ENCODE results near the gene CCND3. TPM values are rescaled to one million over a fixed set of nuclear protein-coding genes. Genes with fewer than 3 reads are reported as not detected.

The CCND3 gene
- total and polyA plus RNA-seq, 10 of the 15 experiments (the other 5 are each of a cell fraction or from before 2014, with no cell fraction given): 6.0 to 86.4 (median 31.5) TPM

GRCh38 chr6:41960028-41960427 lies 18.4 kb upstream of the CCND3 start (continued):
- TF ChIP-seq, protein P1, sequence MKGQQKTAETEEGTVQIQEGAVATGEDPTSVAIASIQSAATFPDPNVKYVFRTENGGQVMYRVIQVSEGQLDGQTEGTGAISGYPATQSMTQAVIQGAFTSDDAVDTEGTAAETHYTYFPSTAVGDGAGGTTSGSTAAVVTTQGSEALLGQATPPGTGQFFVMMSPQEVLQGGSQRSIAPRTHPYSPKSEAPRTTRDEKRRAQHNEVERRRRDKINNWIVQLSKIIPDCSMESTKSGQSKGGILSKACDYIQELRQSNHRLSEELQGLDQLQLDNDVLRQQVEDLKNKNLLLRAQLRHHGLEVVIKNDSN (IDR thresholded peaks at IDR 0.05; ENCODE audit: borderline replicate concordance, extremely low read length, insufficient read depth, low read depth, low read length): no peak
- no peak for TF ChIP-seq E4F1 (IDR thresholded peaks at IDR 0.05; ENCODE audit: borderline replicate concordance, partially characterized antibody)
- TF ChIP-seq, protein P2, sequence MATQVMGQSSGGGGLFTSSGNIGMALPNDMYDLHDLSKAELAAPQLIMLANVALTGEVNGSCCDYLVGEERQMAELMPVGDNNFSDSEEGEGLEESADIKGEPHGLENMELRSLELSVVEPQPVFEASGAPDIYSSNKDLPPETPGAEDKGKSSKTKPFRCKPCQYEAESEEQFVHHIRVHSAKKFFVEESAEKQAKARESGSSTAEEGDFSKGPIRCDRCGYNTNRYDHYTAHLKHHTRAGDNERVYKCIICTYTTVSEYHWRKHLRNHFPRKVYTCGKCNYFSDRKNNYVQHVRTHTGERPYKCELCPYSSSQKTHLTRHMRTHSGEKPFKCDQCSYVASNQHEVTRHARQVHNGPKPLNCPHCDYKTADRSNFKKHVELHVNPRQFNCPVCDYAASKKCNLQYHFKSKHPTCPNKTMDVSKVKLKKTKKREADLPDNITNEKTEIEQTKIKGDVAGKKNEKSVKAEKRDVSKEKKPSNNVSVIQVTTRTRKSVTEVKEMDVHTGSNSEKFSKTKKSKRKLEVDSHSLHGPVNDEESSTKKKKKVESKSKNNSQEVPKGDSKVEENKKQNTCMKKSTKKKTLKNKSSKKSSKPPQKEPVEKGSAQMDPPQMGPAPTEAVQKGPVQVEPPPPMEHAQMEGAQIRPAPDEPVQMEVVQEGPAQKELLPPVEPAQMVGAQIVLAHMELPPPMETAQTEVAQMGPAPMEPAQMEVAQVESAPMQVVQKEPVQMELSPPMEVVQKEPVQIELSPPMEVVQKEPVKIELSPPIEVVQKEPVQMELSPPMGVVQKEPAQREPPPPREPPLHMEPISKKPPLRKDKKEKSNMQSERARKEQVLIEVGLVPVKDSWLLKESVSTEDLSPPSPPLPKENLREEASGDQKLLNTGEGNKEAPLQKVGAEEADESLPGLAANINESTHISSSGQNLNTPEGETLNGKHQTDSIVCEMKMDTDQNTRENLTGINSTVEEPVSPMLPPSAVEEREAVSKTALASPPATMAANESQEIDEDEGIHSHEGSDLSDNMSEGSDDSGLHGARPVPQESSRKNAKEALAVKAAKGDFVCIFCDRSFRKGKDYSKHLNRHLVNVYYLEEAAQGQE (IDR thresholded peaks at IDR 0.05; ENCODE audit: low read depth, low read length): no peak
- TF ChIP-seq, protein P3, sequence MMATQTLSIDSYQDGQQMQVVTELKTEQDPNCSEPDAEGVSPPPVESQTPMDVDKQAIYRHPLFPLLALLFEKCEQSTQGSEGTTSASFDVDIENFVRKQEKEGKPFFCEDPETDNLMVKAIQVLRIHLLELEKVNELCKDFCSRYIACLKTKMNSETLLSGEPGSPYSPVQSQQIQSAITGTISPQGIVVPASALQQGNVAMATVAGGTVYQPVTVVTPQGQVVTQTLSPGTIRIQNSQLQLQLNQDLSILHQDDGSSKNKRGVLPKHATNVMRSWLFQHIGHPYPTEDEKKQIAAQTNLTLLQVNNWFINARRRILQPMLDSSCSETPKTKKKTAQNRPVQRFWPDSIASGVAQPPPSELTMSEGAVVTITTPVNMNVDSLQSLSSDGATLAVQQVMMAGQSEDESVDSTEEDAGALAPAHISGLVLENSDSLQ (IDR thresholded peaks at IDR 0.05): no peak
- TF ChIP-seq, protein P4, sequence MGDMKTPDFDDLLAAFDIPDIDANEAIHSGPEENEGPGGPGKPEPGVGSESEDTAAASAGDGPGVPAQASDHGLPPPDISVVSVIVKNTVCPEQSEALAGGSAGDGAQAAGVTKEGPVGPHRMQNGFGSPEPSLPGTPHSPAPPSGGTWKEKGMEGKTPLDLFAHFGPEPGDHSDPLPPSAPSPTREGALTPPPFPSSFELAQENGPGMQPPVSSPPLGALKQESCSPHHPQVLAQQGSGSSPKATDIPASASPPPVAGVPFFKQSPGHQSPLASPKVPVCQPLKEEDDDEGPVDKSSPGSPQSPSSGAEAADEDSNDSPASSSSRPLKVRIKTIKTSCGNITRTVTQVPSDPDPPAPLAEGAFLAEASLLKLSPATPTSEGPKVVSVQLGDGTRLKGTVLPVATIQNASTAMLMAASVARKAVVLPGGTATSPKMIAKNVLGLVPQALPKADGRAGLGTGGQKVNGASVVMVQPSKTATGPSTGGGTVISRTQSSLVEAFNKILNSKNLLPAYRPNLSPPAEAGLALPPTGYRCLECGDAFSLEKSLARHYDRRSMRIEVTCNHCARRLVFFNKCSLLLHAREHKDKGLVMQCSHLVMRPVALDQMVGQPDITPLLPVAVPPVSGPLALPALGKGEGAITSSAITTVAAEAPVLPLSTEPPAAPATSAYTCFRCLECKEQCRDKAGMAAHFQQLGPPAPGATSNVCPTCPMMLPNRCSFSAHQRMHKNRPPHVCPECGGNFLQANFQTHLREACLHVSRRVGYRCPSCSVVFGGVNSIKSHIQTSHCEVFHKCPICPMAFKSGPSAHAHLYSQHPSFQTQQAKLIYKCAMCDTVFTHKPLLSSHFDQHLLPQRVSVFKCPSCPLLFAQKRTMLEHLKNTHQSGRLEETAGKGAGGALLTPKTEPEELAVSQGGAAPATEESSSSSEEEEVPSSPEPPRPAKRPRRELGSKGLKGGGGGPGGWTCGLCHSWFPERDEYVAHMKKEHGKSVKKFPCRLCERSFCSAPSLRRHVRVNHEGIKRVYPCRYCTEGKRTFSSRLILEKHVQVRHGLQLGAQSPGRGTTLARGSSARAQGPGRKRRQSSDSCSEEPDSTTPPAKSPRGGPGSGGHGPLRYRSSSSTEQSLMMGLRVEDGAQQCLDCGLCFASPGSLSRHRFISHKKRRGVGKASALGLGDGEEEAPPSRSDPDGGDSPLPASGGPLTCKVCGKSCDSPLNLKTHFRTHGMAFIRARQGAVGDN (IDR thresholded peaks at IDR 0.05): no peak
- no peak for TF ChIP-seq POU2F2 (IDR thresholded peaks at IDR 0.05; ENCODE audit: borderline replicate concordance, low read depth, low read length)
- TF ChIP-seq YBX1 (IDR thresholded peaks at IDR 0.05): no peak
- TF ChIP-seq SMAD1 (IDR thresholded peaks at IDR 0.05; ENCODE audit: low read depth, partially characterized antibody): no peak
- no peak for TF ChIP-seq POLR2AphosphoS5 (IDR thresholded peaks at IDR 0.05; ENCODE audit: low read length)

Measured in GM12878 (cell line).